IMR-90 (cell line): Measurements from ENCODE around the gene SSTR4. TPM values are rescaled to one million over a fixed set of nuclear protein-coding genes. Genes with fewer than 3 reads are reported as not detected.

Experiments
- ATAC-seq: fragments of 200-7000 bp; cut with Tn5 transposase; 2 replicates; pipeline ENCODE4 v1.9.1; 2020; ENCODE audit warnings: low read depth, mild to moderate bottlenecking, moderate library complexity
- BruUV-seq: library from RNA; stranded (reverse); fragments of 400-500 nt; replicated peaks from 2 replicates; lab custom pipeline; 2021; lab: Mats Ljungman, UMichigan
- CTCF ChIA-PET: fragments of 300-600 bp; formaldehyde crosslinking; extraction: SDS; loops from one replicate; lab custom pipeline; 2021; ENCODE audit warnings: antibody characterized with exemption; lab: Yijun Ruan, JAX
- POLR2A ChIA-PET: fragments of 300-600 bp; sonication (Branson Sonifier 250); formaldehyde crosslinking; loops from one replicate; lab custom pipeline; 2022; ENCODE audit warnings: antibody characterized with exemption; ENCODE audit not compliant: unreplicated experiment; lab: Charles Lee
- DNase-seq: peaks from one replicate; pipeline ENCODE4 v3.0.0; 2013
- H2AFZ ChIP-seq: replicated peaks from 2 replicates; pipeline ENCODE3; 2013; ENCODE audit warnings: low read length, mild to moderate bottlenecking; ENCODE audit not compliant: poor library complexity
- H2AK5ac ChIP-seq: 2 replicates; pipeline ENCODE4 v1.6.1; 2013; ENCODE audit warnings: low read depth, low read length, inconsistent platforms
- H2AK9ac ChIP-seq: replicated peaks from 2 replicates; pipeline ENCODE3; 2013; ENCODE audit warnings: mild to moderate bottlenecking, low read depth, low read length, moderate library complexity; ENCODE audit not compliant: poor library complexity
- H2BK120ac ChIP-seq: 2 replicates; pipeline ENCODE4 v1.6.1; 2013; ENCODE audit warnings: low read depth, low read length, inconsistent platforms
- H2BK15ac ChIP-seq: 3 replicates; pipeline ENCODE4 v1.6.1; 2013; ENCODE audit warnings: low read depth, low read length, inconsistent platforms
- H2BK20ac ChIP-seq: 2 replicates; pipeline ENCODE4 v1.6.1; 2013; ENCODE audit warnings: low read depth, mild to moderate bottlenecking, inconsistent platforms, low read length, moderate library complexity
- H2BK5ac ChIP-seq: 2 replicates; pipeline ENCODE4 v1.6.1; 2013; ENCODE audit warnings: mild to moderate bottlenecking, low read depth, low read length, inconsistent platforms; ENCODE audit not compliant: poor library complexity, severe bottlenecking
- H3K14ac ChIP-seq: replicated peaks from 2 replicates; pipeline ENCODE4 v1.6.1; 2013; ENCODE audit warnings: low read depth, low read length, inconsistent platforms
- H3K18ac ChIP-seq: 2 replicates; pipeline ENCODE4 v1.6.1; 2013; ENCODE audit warnings: low read depth, low read length, control low read depth
- H3K23ac ChIP-seq: 2 replicates; pipeline ENCODE4 v1.6.1; 2013; ENCODE audit warnings: low read depth, low read length, inconsistent platforms
- H3K27ac ChIP-seq: 2 replicates; pipeline ENCODE4 v1.5.1; 2013; ENCODE audit warnings: mild to moderate bottlenecking, control low read depth, low read length; ENCODE audit not compliant: insufficient read depth
- H3K27me3 ChIP-seq: 2 replicates; pipeline ENCODE4 v1.6.1; 2013; ENCODE audit warnings: low read length; ENCODE audit not compliant: control insufficient read depth, insufficient read depth
- H3K36me3 ChIP-seq: 2 replicates; pipeline ENCODE4 v1.6.1; 2013; ENCODE audit warnings: low read length, mixed read lengths; ENCODE audit not compliant: control insufficient read depth, insufficient read depth
- H3K4ac ChIP-seq: 2 replicates; pipeline ENCODE4 v1.6.1; 2013; ENCODE audit warnings: low read depth, low read length, inconsistent platforms
- H3K4me1 ChIP-seq: 2 replicates; pipeline ENCODE4 v1.6.1; 2013; ENCODE audit warnings: low read length, mixed read lengths; ENCODE audit not compliant: control insufficient read depth, insufficient read depth
- H3K4me2 ChIP-seq: 2 replicates; pipeline ENCODE4 v1.6.1; 2013; ENCODE audit warnings: low read depth, mild to moderate bottlenecking, control low read depth, low read length, moderate library complexity
- H3K4me3 ChIP-seq: 2 replicates; pipeline ENCODE4 v1.5.1; 2013; ENCODE audit warnings: low read depth, mild to moderate bottlenecking, control low read depth, low read length, moderate library complexity; ENCODE audit not compliant: insufficient read depth
- H3K56ac ChIP-seq: 2 replicates; pipeline ENCODE4 v1.6.1; 2013; ENCODE audit warnings: low read length, inconsistent platforms; ENCODE audit not compliant: insufficient read depth; ENCODE audit errors: extremely low read depth
- H3K79me1 ChIP-seq, 2 experiments: 2 replicates each; pipeline ENCODE4 v1.6.1; 2013; ENCODE audit warnings: low read length in 2 of 2, inconsistent platforms in 1 of 2, low read depth in 1 of 2
- H3K9ac ChIP-seq: 2 replicates; pipeline ENCODE4 v1.6.1; 2013; ENCODE audit warnings: low read depth, low read length, control low read depth
- H3K9me1 ChIP-seq: 2 replicates; pipeline ENCODE4 v1.6.1; 2013; ENCODE audit warnings: low read length, inconsistent platforms; ENCODE audit not compliant: insufficient read depth
- H3K9me3 ChIP-seq: 2 replicates; pipeline ENCODE4 v1.6.1; 2013; ENCODE audit warnings: low read length; ENCODE audit not compliant: control insufficient read depth, insufficient read depth
- H4K20me1 ChIP-seq: 2 replicates; pipeline ENCODE4 v1.6.1; 2013; ENCODE audit warnings: low read length, inconsistent platforms; ENCODE audit not compliant: insufficient read depth
- H4K5ac ChIP-seq: 2 replicates; pipeline ENCODE4 v1.6.1; 2013; ENCODE audit warnings: mild to moderate bottlenecking, low read depth, low read length, control low read depth
- H4K8ac ChIP-seq, 2 experiments: 2 replicates each; pipeline ENCODE4 v1.6.1; 2013; ENCODE audit warnings: low read depth in 2 of 2, low read length in 2 of 2, control low read depth in 1 of 2, inconsistent platforms in 1 of 2
- H4K91ac ChIP-seq: 2 replicates; pipeline ENCODE4 v1.6.1; 2013; ENCODE audit warnings: low read depth, low read length, inconsistent platforms; ENCODE audit not compliant: insufficient read depth
- BHLHE40 ChIP-seq: fragments of 150-350 bp; IDR thresholded peaks from 2 replicates; pipeline ENCODE4 v1.6.1; 2016; ENCODE audit warnings: mild to moderate bottlenecking, low read depth, low read length
- CEBPB ChIP-seq: IDR thresholded peaks from 2 replicates; pipeline ENCODE4 v1.6.1; 2012; ENCODE audit warnings: low read depth, low read length, improper control_type of control experiment
- CHD1 ChIP-seq: IDR thresholded peaks from 2 replicates; pipeline ENCODE4 v1.6.1; 2012; ENCODE audit warnings: low read depth, low read length, improper control_type of control experiment
- FOS ChIP-seq: fragments of 150-350 bp; IDR thresholded peaks from 2 replicates; pipeline ENCODE4 v1.6.1; 2016; ENCODE audit warnings: low read depth, low read length
- MAFK ChIP-seq: IDR thresholded peaks from 2 replicates; pipeline ENCODE4 v1.6.1; 2012; ENCODE audit warnings: low read depth, low read length, improper control_type of control experiment
- MAZ ChIP-seq: IDR thresholded peaks from 2 replicates; pipeline ENCODE4 v1.6.1; 2012; ENCODE audit warnings: low read depth, mild to moderate bottlenecking, low read length, improper control_type of control experiment, moderate library complexity, borderline replicate concordance
- MXI1 ChIP-seq: IDR thresholded peaks from 2 replicates; pipeline ENCODE4 v1.6.1; 2012; ENCODE audit warnings: low read depth, mild to moderate bottlenecking, low read length, moderate library complexity, borderline replicate concordance
- NFE2L2 ChIP-seq: fragments of 150-350 bp; IDR thresholded peaks from 2 replicates; pipeline ENCODE4 v1.6.1; 2016; ENCODE audit warnings: low read depth, mild to moderate bottlenecking, low read length
- POLR2A ChIP-seq: IDR thresholded peaks from 2 replicates; pipeline ENCODE4 v1.6.1; 2012; ENCODE audit warnings: mild to moderate bottlenecking, low read depth, low read length
- RAD21 ChIP-seq: IDR thresholded peaks from 2 replicates; pipeline ENCODE4 v1.6.1; 2012; ENCODE audit warnings: low read length, improper control_type of control experiment
- RCOR1 ChIP-seq: IDR thresholded peaks from 2 replicates; pipeline ENCODE4 v1.6.1; 2012; ENCODE audit warnings: mild to moderate bottlenecking, low read length, improper control_type of control experiment; ENCODE audit not compliant: insufficient replicate concordance
- RFX5 ChIP-seq: IDR thresholded peaks from 2 replicates; pipeline ENCODE4 v1.8.0; 2012; ENCODE audit warnings: low read depth, mild to moderate bottlenecking, low read length, moderate library complexity
- SMC3 ChIP-seq: fragments of 150-350 bp; IDR thresholded peaks from 2 replicates; pipeline ENCODE4 v1.6.1; 2016; ENCODE audit warnings: low read depth, mild to moderate bottlenecking, antibody characterized with exemption, low read length, moderate library complexity
- USF2 ChIP-seq: fragments of 150-350 bp; IDR thresholded peaks from 2 replicates; pipeline ENCODE4 v1.6.1; 2017; ENCODE audit warnings: mild to moderate bottlenecking, antibody characterized with exemption, low read length, low read depth
- WGBS, 2 experiments: methylation state at CpG; one replicate each; pipeline versions ENCODE4 v1.1.5 to v1.1.7; 2013; ENCODE audit warnings: missing lambda C conversion rate in 2 of 2; ENCODE audit not compliant: insufficient read length in 1 of 2; ENCODE audit errors: extremely low coverage in 2 of 2; 5-methylcytosine and 5-hydroxymethylcytosine counted together
- dilution Hi-C: fragments of 300-500 bp; cut with HindIII; formaldehyde crosslinking; loops from one replicate; pipeline ENCODE4 v1.14.3; 2018; ENCODE audit warnings: low sequenced_read_pairs; ENCODE audit not compliant: unreplicated experiment
- in situ Hi-C: fragments of 300-500 bp; cut with MboI; formaldehyde crosslinking; loops from 3 replicates; pipeline ENCODE4 v1.14.3; 2019; ENCODE audit warnings: low sequenced_read_pairs, inconsistent platforms, mixed read lengths
- intact Hi-C: fragments of 100-400 bp; cut with micrococcal nuclease; formaldehyde crosslinking; loops from 2 replicates; pipeline ENCODE4 v1.10.0; 2022
- polyA plus RNA-seq, 3 experiments: library from polyadenylated mRNA; depleted of rRNA; stranded (reverse); fragments of >200 nt; gene quantifications; 2 replicates each; pipeline ENCODE4 v1.2.3, GENCODE V29; 2012; ENCODE audit warnings: low replicate concordance in 1 of 3
- total RNA-seq: library from RNA; depleted of rRNA; stranded (reverse); fragments of >200 nt; gene quantifications from 2 replicates; pipeline ENCODE4 v1.2.3, GENCODE V29; 2012
- TF ChIP-seq, protein P1 (sequence below): fragments of 150-350 bp; IDR thresholded peaks from 2 replicates; pipeline ENCODE4 v1.6.1; 2016; ENCODE audit warnings: low read depth, mild to moderate bottlenecking, low read length, moderate library complexity, borderline replicate concordance
- TF ChIP-seq, protein P2 (sequence below): conservative IDR thresholded peaks from 2 replicates; pipeline ENCODE4 v1.5.1; 2012; ENCODE audit warnings: mild to moderate bottlenecking, low read depth, low read length, improper control_type of control experiment

The SSTR4 gene
- total and polyA plus RNA-seq, 2 of the 4 experiments (the other 2 are of a cell fraction): not detected

- no peaks in the 10 kb centered on the region for H3K9me1 ChIP-seq
- no peak overlapping the region for H3K27ac ChIP-seq
- H2AK9ac ChIP-seq: no peak overlapping the region
- no peak overlapping the region for H4K91ac ChIP-seq
- H3K9me3 ChIP-seq: no peaks in the 10 kb centered on the region
- no peaks in the 10 kb centered on the region for H3K36me3 ChIP-seq
- no peak overlapping the region for H2AK5ac ChIP-seq
- DNase-seq (no peak), ATAC-seq (no peak)
- H2BK15ac ChIP-seq: no peak overlapping the region
- no CpG with 5 or more reads among the region's 3 CpGs for WGBS, 2 experiments
- TF ChIP-seq RAD21: no peak
- no peak for TF ChIP-seq MAFK
- TF ChIP-seq CHD1: no peak
- no peak for TF ChIP-seq FOS
- TF ChIP-seq CEBPB: no peak
- no peak for TF ChIP-seq RCOR1
- TF ChIP-seq NFE2L2: no peak
- no peak for TF ChIP-seq SMC3
- TF ChIP-seq, protein P1, sequence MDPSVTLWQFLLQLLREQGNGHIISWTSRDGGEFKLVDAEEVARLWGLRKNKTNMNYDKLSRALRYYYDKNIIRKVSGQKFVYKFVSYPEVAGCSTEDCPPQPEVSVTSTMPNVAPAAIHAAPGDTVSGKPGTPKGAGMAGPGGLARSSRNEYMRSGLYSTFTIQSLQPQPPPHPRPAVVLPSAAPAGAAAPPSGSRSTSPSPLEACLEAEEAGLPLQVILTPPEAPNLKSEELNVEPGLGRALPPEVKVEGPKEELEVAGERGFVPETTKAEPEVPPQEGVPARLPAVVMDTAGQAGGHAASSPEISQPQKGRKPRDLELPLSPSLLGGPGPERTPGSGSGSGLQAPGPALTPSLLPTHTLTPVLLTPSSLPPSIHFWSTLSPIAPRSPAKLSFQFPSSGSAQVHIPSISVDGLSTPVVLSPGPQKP: no peak
- TF ChIP-seq RFX5: no peak
- TF ChIP-seq, protein P2, sequence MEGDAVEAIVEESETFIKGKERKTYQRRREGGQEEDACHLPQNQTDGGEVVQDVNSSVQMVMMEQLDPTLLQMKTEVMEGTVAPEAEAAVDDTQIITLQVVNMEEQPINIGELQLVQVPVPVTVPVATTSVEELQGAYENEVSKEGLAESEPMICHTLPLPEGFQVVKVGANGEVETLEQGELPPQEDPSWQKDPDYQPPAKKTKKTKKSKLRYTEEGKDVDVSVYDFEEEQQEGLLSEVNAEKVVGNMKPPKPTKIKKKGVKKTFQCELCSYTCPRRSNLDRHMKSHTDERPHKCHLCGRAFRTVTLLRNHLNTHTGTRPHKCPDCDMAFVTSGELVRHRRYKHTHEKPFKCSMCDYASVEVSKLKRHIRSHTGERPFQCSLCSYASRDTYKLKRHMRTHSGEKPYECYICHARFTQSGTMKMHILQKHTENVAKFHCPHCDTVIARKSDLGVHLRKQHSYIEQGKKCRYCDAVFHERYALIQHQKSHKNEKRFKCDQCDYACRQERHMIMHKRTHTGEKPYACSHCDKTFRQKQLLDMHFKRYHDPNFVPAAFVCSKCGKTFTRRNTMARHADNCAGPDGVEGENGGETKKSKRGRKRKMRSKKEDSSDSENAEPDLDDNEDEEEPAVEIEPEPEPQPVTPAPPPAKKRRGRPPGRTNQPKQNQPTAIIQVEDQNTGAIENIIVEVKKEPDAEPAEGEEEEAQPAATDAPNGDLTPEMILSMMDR: no peak
- TF ChIP-seq MXI1: no peak
- TF ChIP-seq USF2: no peak
- TF ChIP-seq MAZ: no peak
- TF ChIP-seq POLR2A: no peak
- no peak for TF ChIP-seq BHLHE40
- H3K14ac ChIP-seq: no peak overlapping the region
- no peak overlapping the region for H3K18ac ChIP-seq
- no peak overlapping the region for H3K4me3 ChIP-seq
- H3K79me1 ChIP-seq: no peaks in the 10 kb centered on the region
- in situ Hi-C loops (no loop called here), intact Hi-C loops (no loop called here), dilution Hi-C loops (no loop called here)
- BruUV-seq: no TSS peak
- H3K4me2 ChIP-seq: no peak overlapping the region
- no peaks in the 10 kb centered on the region; the same call in 1 of the 2 replicates for H3K4me1 ChIP-seq
- no peaks in the 10 kb centered on the region for H4K20me1 ChIP-seq
- no peak overlapping the region for H3K56ac ChIP-seq
- H3K23ac ChIP-seq: no peak overlapping the region
- H2BK20ac ChIP-seq: no peak overlapping the region
- CTCF ChIA-PET: no interaction called here
- peaks cover 31% of the 10 kb centered on the region for H3K27me3 ChIP-seq
- no peak overlapping the region for H3K9ac ChIP-seq
- H2BK5ac ChIP-seq: no peak overlapping the region
- H4K8ac ChIP-seq: no peak overlapping the region
- H3K4ac ChIP-seq: no peak overlapping the region
- no peak overlapping the region for H2AFZ ChIP-seq
- H2BK120ac ChIP-seq: no peak overlapping the region
- no peak overlapping the region for H4K5ac ChIP-seq
- POLR2A ChIA-PET: no interaction called here
Measured at GRCh38 chr20:23037017-23037481, 1.9 kb downstream of the SSTR4 start.
